IgD-negative memory B cell (primary cell): Measurements from ENCODE around the gene GEMIN4. TPM values are rescaled to one million over a fixed set of nuclear protein-coding genes. Genes with fewer than 3 reads are reported as not detected.
A peak's percentile ranks its signal among the peaks of the same experiment; 100 is the strongest.
"Not testable (repeated sequence)": the region's sequence is repeated elsewhere in the genome, so short reads cannot be mapped to it uniquely, and the experiment has no call there.

Experiments used
- H3K27ac Mint-ChIP-seq, 3 donors: one replicate each; pipeline ENCODE4 v1.8.0; 2020 to 2022; ENCODE audit warnings: mild to moderate bottlenecking in 3 of 3, mixed read lengths in 3 of 3, moderate library complexity in 1 of 3
- H3K27me3 Mint-ChIP-seq: one replicate; pipeline ENCODE4 v1.8.0; 2021; ENCODE audit warnings: mixed read lengths
- H3K36me3 Mint-ChIP-seq: one replicate; pipeline ENCODE4 v1.8.0; 2020; ENCODE audit warnings: mild to moderate bottlenecking, mixed read lengths
- H3K4me1 Mint-ChIP-seq, 3 donors: one replicate each; pipeline ENCODE4 v1.8.0; 2020 to 2022; ENCODE audit warnings: mixed read lengths in 3 of 3, mild to moderate bottlenecking in 1 of 3
- H3K4me3 Mint-ChIP-seq, 4 donors: one replicate each; pipeline ENCODE4 v1.8.0; 2020 to 2022; ENCODE audit warnings: mild to moderate bottlenecking in 4 of 4, mixed read lengths in 4 of 4, moderate library complexity in 3 of 4
- H3K9me3 Mint-ChIP-seq, 3 donors: one replicate each; pipeline ENCODE4 v1.8.0; 2020 to 2021; ENCODE audit warnings: mixed read lengths in 3 of 3, mild to moderate bottlenecking in 1 of 3
- polyA plus RNA-seq: library from polyadenylated mRNA; unstranded; fragments of 300-500 nt; fragmentation: Illumina TruSeq; gene quantifications from one replicate; pipeline ENCODE4 v1.2.3, GENCODE V29; 2021

Gene GEMIN4
- polyA plus RNA-seq, 1 donor from 2014 or later = 27.4 TPM

DNA sequence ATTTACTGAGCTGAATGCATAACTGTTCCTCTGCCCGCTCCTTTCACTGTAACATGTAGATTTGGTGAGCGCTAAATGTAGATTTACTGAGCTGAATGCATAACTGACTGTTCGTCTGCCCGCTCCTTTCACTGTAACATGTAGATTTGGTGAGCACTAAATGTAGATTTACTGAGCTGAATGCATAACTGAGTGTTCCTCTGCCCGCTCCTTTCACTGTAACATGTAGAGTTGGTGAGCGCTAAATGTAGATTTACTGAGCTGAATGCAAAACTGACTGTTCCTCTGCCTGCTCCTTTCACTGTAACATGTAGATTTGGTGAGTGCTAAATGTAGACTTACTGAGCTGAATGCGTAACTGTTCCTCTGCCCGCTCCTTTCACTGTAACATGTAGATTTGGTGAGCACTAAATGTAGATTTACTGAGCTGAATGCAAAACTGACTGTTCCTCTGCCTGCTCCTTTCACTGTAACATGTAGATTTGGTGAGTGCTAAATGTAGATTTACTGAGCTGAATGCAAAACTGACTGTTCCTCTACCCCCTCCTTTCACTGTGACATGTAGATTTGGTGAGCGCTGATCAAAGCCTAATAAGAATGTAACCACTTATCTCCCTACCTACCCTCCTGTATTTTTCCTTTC lies 3.4 kb upstream of the GEMIN4 start:
- H3K4me3 Mint-ChIP-seq = peak overlapping the region in 1 of 4 donors; percentile 42
- H3K36me3 Mint-ChIP-seq, H3K27me3 Mint-ChIP-seq, H3K9me3 Mint-ChIP-seq: not testable (repeated sequence)
- H3K4me1 Mint-ChIP-seq = peaks cover 14 to 20% (median 15%) of the 10 kb centered on the region in 3 donors
- peak overlapping the region in 1 of 3 donors; percentile 62 for H3K27ac Mint-ChIP-seq

DNA sequence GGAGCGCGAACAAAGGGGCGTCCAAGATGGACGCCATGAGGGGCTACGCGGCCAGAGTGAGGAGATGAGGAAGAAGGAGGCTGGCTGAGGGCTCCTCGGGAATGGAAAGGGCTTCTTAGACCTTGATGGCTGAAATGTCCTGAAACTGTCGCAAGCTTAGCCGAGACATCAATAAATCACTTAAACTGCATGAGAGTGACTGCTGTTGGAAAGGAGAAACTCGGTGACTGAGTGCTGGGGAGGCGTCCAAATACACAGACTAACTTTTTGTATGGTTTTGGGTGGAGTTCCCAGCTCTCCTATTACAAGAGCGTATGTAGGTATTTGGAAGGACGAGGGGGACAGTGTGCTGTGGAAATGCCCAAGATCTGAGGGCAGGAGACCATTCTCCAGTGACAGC lies 1.4 kb upstream of the GEMIN4 start:
- peak overlapping the region; percentile 60 to 83 (median 81) for H3K4me3 Mint-ChIP-seq
- H3K9me3 Mint-ChIP-seq = no peaks in the 10 kb centered on the region
- H3K36me3 Mint-ChIP-seq = no peaks in the 10 kb centered on the region
- peaks cover 25 to 26% (median 25%) of the 10 kb centered on the region in 3 donors for H3K4me1 Mint-ChIP-seq
- H3K27me3 Mint-ChIP-seq = no peaks in the 10 kb centered on the region
- peak overlapping the region; percentile 53 to 89 (median 81) for H3K27ac Mint-ChIP-seq

DNA sequence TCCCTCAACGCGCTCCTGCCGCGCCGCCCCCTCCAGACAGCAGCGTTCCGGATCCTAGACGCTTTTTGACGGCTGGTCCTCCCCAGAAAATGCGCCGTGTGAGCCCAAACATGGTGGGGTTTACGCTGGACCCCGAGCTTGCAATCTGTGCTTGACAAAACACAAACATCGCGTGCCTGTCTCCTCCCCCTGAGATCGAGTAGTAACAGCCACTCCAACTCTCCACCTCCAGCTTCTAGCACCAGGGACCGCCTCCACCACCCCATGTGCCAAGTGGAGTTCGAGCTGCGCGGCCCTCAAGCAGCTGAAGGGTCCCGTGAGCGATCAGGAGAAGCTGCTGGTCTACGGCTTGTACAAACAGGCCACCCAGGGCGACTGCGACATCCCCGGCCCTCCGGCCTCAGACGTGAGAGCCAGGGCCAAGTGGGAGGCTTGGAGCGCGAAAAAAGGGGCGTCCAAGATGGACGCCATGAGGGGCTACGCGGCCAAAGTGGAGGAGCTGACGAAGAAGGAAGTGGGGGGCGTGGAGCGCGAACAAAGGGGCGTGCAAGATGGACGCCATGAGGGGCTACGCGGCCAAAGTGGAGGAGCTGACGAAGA lies 656 bp upstream of the GEMIN4 start:
- Mint-ChIP-seq H3K27me3 (no peaks in the 10 kb centered on the region), H3K4me1 (peaks cover 25 to 30% (median 25%) of the 10 kb centered on the region in 3 donors), H3K27ac (peak overlapping the region; percentile 97 to 99 (median 98))

DNA sequence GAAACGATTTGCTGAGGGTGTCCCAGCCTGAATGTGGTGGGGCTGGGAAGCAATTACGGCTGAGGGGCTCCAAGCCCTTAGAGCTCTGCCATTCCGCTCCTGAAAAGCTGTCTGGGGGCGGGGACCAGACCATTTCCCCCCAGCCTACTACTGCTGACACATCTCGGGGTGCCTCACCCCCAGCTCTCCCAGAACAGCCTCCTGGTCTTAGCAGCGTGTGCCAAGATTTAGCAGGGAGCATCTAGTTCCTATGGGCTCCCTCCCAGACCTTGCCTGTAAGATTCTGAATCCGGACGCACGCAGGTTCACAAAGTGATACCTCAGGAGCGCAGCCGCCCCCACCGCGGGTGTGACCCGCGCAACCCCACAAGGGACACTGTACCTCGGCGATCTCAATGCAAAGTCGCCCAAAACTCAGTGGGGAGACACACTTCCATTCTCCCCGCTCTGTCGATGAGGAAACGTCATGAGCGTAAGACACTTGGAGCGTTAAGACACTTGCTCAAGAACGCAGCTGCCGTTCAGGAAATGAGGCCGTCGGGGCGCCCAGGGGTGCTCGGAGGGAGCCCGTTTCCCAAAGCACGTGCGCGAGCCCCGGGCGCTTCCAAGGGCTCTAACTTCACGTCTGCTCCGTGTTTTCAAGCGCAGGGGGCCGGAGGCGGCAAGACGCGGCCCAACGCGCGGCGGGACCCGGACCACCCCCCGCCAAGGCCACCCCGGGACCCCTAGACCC lies 629 bp downstream of the GEMIN4 start:
- Mint-ChIP-seq H3K27me3 (no peaks in the 10 kb centered on the region), H3K4me1 (peaks cover 25 to 30% (median 25%) of the 10 kb centered on the region in 3 donors), H3K9me3 (no peaks in the 10 kb centered on the region), H3K27ac (peak overlapping the region; percentile 96 to 99 (median 98)), H3K4me3 (peak overlapping the region; percentile 92 to 100 (median 98)), H3K36me3 (no peaks in the 10 kb centered on the region)

More for the DNA sequence above, 656 bp upstream of the GEMIN4 start:
- Mint-ChIP-seq H3K4me3 (peak overlapping the region; percentile 92 to 100 (median 93)), H3K36me3 (no peaks in the 10 kb centered on the region), H3K9me3 (no peaks in the 10 kb centered on the region)

DNA sequence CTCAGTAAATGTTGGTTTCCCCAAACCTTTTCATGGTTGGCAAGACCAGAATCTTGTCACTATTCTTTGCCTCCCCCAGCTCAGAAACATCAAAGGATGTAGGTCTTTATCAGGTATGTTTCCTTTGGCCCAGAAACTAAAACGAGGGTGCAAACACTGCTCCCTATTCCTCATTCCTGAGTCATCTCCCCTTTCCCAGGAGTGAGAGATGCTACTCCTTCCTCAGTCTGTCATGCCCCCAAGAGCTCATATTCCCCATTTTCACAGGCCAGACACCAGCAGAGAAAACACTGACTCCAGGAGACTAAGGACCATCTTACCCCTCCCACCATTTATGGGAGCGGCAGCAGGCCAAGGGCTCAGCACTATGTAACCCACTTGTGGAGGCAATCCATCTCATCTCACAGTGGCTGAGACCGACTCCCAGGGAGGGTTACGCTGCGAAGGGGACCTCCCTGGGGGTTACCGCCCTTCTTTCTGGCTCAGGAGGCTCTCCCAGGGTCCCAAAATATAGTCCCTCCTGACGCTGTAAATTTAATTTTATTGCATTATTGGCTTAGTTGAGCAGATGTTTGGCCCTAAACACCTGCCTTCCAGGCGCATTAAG lies 1.5 kb downstream of the GEMIN4 start:
- no peaks in the 10 kb centered on the region for H3K9me3 Mint-ChIP-seq
- H3K36me3 Mint-ChIP-seq = peaks cover 3% of the 10 kb centered on the region
- no peaks in the 10 kb centered on the region for H3K27me3 Mint-ChIP-seq
- peaks cover 25 to 30% (median 25%) of the 10 kb centered on the region in 3 donors for H3K4me1 Mint-ChIP-seq
- peak overlapping the region in 1 of 3 donors; percentile 99 for H3K27ac Mint-ChIP-seq
- H3K4me3 Mint-ChIP-seq = peak overlapping the region; percentile 92 to 100 (median 98)

DNA sequence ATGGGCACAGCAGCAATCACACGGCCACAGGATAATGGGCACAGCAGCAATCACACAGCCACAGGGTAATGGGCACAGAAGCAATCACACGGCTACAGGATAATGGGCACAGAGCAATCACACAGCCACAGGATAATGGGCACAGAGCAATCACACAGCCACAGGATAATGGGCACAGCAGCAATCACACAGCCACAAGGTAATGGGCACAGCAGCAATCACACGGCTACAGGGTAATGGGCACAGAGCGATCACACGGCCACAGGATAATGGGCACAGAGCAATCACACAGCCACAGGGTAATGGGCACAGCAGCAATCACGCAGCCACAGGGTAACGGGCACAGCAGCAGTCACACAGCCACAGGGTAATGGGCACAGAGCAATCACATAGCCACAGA lies 2.7 kb downstream of the GEMIN4 start:
- not testable (repeated sequence) for H3K27me3 Mint-ChIP-seq, H3K36me3 Mint-ChIP-seq, H3K9me3 Mint-ChIP-seq, H3K27ac Mint-ChIP-seq
- peaks cover 25 to 30% (median 25%) of the 10 kb centered on the region in 3 donors for H3K4me1 Mint-ChIP-seq
- peak overlapping the region in 3 of 4 donors; percentile 26 to 100 (median 58) for H3K4me3 Mint-ChIP-seq

DNA sequence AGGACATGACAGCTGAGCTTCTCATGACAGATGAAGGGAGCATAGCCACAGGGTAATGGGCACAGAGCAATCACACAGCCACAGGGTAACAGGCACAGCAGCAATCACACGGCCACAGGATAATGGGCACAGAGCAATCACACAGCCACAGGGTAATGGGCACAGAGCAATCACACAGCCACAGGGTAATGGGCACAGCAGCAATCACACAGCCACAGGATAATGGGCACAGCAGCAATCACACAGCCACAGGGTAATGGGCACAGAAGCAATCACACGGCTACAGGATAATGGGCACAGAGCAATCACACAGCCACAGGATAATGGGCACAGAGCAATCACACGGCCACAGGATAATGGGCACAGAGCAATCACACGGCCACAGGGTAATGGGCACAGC lies 3.5 kb downstream of the GEMIN4 start:
- H3K27ac Mint-ChIP-seq = peak overlapping the region in 1 of 3 donors; percentile 51

DNA sequence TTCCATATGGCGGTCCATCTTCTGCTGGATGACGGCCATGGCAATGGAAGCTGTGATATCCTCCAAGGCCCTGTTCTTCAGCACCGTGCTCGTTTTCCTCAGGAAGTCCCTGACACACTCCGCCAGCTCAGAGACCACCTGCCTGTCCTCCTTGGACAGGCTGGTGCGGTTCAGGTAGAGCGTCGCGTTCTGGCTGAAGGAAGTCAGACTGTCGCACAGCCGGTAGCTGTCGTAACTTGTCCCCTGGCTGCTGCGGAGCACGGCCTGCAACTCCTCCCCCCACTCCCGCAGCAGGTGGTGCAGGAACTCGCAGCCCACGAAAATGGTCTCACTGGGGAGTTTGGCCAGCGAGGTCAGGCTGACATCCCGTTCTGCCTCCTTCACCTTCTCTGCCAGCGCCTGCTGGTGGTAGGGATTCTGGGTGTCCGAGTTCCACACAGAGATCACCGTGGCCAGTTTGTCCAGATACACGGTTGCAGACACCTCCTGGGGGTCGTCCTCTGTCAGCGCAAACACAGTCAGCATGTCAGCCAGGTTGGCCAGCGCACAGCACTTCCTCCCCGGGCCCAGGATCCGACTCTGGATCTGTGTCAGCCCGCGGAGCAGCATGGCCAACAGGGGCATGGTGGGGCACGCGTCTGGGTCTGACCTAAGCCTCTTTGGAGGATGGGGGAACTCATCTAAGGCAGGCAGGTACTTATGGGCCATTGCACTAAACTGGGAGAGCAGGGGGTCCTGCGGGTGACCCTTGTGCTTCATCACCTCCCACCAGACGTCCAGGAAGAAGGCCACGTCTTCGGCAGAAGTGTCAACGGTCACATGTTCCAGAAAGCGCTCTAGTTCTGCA lies 5.1 kb downstream of the GEMIN4 start:
- H3K9me3 Mint-ChIP-seq = no peaks in the 10 kb centered on the region
- peaks cover 3% of the 10 kb centered on the region for H3K36me3 Mint-ChIP-seq
- H3K4me3 Mint-ChIP-seq = no peak overlapping the region
- H3K27ac Mint-ChIP-seq = no peak overlapping the region
- H3K27me3 Mint-ChIP-seq = no peaks in the 10 kb centered on the region
- H3K4me1 Mint-ChIP-seq = peaks cover 17 to 25% (median 20%) of the 10 kb centered on the region in 3 donors

More for the DNA sequence above, 3.5 kb downstream of the GEMIN4 start:
- peak overlapping the region in 1 of 4 donors; percentile 20 for H3K4me3 Mint-ChIP-seq
- not testable (repeated sequence) for H3K9me3 Mint-ChIP-seq, H3K27me3 Mint-ChIP-seq, H3K36me3 Mint-ChIP-seq
- peaks cover 25 to 30% (median 25%) of the 10 kb centered on the region in 3 donors for H3K4me1 Mint-ChIP-seq

DNA sequence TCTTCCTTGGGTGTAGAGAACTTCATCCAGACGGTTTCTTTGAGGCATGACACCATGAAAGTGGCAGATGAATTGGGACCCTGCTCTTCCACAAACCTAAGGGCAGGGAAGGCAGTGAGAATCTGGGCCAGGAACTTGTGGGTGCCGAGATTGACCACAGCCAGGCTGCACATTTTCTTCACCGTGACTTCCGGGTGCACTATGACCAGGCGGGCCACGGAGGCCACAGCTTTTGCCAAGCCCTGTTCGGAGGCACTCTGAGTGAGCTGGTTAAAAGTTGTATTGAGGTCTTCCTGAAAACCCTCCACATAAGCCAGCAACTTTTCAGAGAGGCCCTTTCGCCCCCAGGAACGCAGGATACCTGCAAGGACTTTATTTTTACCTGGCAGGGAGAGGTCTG lies 5.9 kb downstream of the GEMIN4 start:
- H3K36me3 Mint-ChIP-seq = peaks cover 3% of the 10 kb centered on the region
- H3K4me1 Mint-ChIP-seq = peaks cover 16 to 21% (median 17%) of the 10 kb centered on the region in 3 donors
- no peaks in the 10 kb centered on the region for H3K27me3 Mint-ChIP-seq
- no peak overlapping the region for H3K4me3 Mint-ChIP-seq
- peak overlapping the region in 1 of 3 donors; percentile 9 for H3K27ac Mint-ChIP-seq
- H3K9me3 Mint-ChIP-seq = no peaks in the 10 kb centered on the region

DNA sequence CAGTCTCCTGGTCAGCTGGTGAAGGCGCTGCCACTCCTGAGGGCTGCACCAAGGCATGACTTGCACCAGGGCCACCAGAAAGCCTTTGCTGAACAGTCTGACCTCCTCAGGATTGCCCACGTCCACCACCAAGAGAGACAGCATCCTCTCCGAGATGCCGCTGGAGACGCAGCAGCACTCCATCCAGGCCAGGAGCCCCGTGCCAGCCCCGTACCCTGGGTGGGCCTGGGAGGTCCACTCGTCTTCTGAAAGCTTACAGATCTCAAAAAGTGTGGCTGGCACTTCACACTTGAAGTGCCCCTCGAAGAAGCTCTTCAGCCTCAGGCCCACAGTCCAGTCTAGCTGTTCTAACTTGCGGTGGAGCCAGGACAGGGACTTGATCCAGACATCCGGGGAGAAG lies 6.7 kb downstream of the GEMIN4 start:
- Mint-ChIP-seq H3K9me3 (no peaks in the 10 kb centered on the region), H3K27ac (peak overlapping the region in 1 of 3 donors; percentile 9), H3K4me3 (peak overlapping the region in 1 of 4 donors; percentile 20), H3K4me1 (peaks cover 11 to 17% (median 15%) of the 10 kb centered on the region in 3 donors), H3K27me3 (no peaks in the 10 kb centered on the region), H3K36me3 (peaks cover 3% of the 10 kb centered on the region)

DNA sequence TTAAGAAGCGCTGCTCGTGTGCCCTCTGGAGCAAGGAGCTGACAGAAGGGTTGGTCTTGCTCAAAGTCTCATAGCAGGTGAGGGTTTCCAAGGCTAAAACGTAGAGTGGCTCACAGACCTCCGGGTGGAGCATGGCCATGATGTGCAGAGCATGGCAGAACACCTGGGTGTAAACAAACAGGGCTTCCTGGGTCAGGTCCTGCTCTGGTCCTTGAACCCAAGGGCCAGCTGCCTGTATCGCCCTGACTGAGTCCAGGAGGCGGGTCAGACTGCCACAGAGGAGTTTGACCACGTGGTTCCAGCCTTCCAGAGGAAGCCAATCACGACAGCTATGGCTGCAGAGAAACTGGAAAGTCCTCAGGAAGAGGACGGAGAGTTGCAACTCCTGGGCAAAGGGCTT lies 7.1 kb downstream of the GEMIN4 start:
- H3K9me3 Mint-ChIP-seq = no peaks in the 10 kb centered on the region
- no peaks in the 10 kb centered on the region for H3K27me3 Mint-ChIP-seq
- peaks cover 11 to 17% (median 15%) of the 10 kb centered on the region in 3 donors for H3K4me1 Mint-ChIP-seq
- no peak overlapping the region for H3K4me3 Mint-ChIP-seq
- no peak overlapping the region for H3K27ac Mint-ChIP-seq
- H3K36me3 Mint-ChIP-seq = peaks cover 3% of the 10 kb centered on the region

DNA sequence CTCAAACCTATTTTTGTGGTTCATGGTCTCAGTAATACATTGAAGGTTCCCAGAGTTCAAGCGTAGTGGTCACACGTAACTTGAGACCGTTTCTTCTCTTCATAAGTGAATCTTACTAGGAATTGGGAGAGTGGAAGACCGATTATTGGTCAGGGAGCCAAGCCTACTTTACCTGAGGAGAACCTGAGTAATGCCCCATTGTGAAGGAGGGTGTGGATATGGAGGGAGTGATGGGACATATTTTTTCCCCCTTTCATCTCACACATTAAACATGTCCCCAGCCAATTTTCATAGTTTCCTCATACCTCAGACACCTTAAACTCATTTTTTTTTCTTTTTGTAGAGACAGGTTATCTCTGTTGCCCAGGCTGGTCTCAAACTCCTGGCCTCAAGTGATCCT lies 8.9 kb downstream of the GEMIN4 start:
- H3K4me3 Mint-ChIP-seq = no peak overlapping the region
- H3K9me3 Mint-ChIP-seq = no peaks in the 10 kb centered on the region

DNA sequence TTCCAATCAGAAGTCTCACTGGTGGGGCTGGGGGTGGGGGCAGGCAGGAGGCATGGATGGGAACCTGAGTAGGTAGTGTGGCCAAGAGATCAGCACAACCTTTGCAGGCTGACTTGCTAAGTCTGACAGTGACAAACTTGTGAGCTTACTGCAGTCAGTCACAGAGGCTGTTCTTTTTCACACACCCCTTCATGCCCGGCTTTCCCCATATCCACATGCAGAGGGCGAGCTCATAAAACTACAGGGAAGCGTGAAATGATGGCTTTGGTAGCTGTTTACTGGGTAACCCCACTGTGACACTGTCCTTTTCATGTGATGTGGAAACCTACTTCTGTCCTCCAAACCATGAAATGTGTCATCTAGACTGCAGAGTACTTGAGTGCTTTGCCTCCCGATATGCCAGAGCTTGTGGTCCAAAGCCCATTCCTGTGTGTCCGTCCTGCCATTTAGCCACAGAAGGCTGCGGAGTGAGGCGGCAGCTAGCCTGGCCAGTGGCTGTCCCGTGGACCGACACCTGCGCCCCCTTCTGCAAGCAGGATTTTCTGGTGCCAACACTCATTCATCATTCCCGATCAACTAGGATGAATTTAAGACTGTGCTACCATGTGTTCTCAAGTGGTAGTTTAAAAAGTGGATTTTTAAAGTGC lies 9.8 kb downstream of the GEMIN4 start:
- peaks cover 3% of the 10 kb centered on the region for H3K36me3 Mint-ChIP-seq
- no peaks in the 10 kb centered on the region for H3K27me3 Mint-ChIP-seq
- peaks cover 7 to 11% (median 9%) of the 10 kb centered on the region in 3 donors for H3K4me1 Mint-ChIP-seq
- no peak overlapping the region for H3K4me3 Mint-ChIP-seq
- H3K27ac Mint-ChIP-seq = no peak overlapping the region
- H3K9me3 Mint-ChIP-seq = no peaks in the 10 kb centered on the region

More for the DNA sequence above, 8.9 kb downstream of the GEMIN4 start:
- Mint-ChIP-seq H3K36me3 (peaks cover 3% of the 10 kb centered on the region), H3K27me3 (no peaks in the 10 kb centered on the region), H3K27ac (no peak overlapping the region), H3K4me1 (peaks cover 9 to 11% (median 10%) of the 10 kb centered on the region in 3 donors)
